Dermis blood vessel endothelial cell (primary cell): Measurements from ENCODE around the gene GRIN2B. TPM values are rescaled to one million over a fixed set of nuclear protein-coding genes. Genes with fewer than 3 reads are reported as not detected.
A peak's percentile ranks its signal among the peaks of the same experiment; 100 is the strongest.

Experiments used
- DNase-seq: peaks from one replicate; pipeline ENCODE4 v3.0.0; 2010
- total RNA-seq: library from RNA; depleted of rRNA; stranded (reverse); fragments of >200 nt; gene quantifications from 2 replicates; pipeline ENCODE4 v1.2.3, GENCODE V29; 2014

Gene GRIN2B
- total RNA-seq, 1 donor from 2014 or later = not detected

DNA sequence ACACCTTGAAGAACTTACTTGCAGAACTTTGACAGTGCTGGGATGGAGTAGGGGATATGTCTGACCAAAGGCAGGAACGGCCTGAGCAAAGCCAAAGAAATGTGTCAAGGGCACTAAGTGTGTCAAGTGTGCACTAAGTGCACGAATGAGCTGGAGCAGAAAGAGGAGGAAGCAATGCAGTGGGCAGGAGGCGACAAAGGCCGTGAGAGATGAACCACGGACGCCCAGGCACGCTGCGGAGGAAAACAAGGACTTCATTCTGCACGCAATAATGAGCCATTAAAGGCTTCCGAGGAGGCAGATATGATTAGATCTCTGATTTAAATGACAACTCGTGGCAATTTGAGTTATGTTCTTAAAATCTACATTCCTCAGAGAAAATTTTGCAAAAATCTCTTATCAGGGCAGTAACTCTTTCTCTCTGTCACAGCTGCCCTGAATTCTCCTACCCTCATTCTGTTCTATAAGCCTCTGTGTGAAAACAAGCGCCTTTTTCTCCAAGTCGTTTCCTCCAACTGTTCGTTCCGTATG is 25.3 kb downstream of the GRIN2B start:
- DNase-seq = no peak

DNA sequence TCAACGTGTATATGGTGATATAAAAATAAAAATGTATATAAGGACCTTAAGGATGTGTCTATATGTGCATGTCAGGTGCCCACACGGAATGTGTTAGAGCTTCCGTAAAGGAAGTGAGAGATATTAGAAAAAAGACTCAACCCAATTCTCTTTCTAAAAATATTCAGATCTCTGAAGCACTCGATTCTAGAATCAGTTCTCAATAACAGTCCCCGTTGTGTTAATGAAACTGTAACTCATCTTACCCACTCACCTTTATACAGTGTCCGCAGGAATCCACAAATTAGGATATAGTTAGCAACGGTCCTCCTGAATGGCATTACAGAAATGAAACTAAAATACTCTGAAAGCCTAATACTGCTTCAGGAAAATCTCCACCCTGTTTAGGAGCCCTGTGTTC is 29.3 kb downstream of the GRIN2B start:
- DNase-seq = no peak

DNA sequence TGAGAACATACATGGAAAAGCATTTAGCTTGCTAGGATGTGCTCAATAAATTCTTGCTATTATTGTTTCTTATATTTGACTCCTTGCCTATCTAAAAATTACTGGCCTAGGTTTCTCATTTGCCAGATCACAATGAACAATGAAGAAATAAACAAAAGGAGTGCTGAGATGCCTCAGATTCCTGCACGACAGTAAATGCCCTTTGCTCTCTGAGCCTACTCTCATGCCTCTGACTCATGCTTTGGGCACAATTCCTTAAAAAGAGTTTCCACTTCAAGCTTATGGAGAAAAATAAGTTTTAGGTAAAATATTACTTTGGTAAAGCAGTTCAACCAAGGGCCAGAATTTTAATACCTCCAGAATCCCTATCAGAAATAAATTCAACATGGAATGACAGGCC is 30.9 kb downstream of the GRIN2B start:
- no peak for DNase-seq

DNA sequence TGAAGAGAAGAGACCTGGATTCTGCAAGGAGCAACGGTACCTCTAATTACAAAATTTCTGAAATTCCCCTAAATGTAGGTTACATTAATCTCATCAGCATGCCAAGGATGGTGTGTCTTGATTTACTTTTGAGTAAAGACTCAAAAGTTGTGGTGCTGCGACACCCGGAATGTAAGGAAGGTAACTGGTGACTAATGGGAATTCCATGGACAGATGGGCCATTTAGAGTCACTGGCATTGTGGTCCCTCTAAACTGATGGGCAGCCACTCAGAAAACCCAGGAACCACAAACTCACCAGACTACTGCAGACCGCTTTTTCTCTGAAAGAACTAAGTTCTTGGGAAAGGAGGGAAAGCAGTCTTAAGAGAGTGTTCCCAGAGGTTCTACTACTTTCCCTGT is 32.8 kb downstream of the GRIN2B start:
- no peak for DNase-seq

DNA sequence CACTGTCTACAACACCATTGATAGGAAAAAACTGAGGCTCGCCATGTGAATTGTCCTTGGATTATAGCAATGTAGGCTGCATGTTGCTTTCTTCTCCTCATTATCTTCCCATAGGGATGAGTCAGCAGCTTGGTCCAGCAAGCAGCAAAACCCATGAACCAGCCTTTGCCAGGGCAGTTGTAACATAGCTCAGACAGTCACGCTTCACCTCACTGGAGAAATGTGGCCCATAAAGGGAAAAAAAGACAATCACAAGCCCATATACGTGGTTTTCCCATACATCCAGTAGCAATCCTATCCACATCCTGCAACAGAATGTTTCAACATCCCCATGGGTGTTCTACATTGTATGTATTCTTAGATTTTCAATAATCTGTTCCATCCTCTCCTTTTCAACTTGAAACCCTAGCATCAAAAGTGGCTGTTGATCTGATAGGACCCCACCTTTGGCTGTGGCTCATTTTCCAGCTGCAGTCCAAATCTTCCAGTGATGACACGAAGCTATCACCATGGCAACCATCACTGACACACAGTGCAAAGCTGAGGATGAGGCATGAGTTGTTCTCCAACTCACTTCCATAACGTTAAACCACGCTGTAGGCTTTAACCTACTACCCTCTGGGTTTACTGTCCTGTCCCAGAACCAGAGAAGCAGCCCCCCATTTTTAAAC is 34.0 kb downstream of the GRIN2B start:
- DNase-seq = no peak

DNA sequence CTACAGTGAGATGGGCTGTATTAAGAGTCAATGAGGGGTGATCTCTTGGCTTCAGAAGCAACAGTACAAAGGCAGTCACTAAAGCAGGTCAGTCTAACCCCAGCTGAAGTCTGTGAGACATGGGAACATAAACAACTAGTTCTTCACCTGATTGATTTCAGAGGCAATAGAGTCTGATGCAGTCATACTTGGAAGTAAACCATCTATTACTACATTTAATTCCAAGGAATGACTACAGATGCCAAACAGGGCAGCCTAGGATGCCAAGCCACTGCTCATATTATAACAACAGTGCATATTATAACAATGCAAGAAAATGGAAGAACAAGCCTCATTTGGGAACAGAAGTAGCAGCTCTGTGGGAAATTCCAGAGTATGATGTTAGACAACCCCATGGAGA is 35.8 kb downstream of the GRIN2B start:
- no peak for DNase-seq

DNA sequence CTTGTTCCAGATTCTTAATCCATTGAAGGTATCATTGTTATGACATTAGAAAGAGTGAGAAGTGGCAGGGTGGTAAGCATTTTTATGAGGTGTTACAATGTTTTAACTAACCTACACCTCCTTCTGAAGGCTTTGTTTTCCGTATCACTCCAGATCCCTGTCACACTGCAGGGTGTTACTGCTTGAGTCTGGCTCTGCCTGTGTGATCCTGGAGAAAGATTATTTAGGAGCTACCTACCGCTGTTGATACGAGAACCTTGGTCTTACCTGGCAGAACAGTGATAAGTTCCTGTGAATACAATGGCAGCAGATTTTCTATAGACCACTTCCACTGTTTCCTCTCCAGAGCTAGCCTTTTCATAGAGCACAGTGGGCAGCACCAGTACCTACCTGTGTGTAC is 36.2 kb downstream of the GRIN2B start:
- no peak for DNase-seq

DNA sequence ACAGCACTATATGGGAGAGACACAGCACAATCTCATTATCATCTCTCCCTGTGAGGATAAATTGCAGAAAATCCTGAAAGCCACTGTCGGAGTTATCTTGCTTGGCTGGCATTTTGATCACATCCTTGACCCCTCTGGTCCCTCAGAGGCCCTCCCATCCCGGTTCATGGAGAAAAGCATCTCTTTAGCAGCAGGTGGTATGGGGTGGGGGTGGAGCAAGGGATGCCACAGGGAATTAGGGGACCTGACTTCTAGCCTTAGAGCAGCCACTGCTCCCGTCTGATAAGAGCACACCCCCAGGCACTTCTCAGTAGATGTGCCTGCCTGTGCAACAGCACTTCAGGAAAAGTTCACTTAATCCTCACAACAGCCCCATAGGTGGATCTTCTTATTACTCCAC is 38.6 kb downstream of the GRIN2B start:
- no peak for DNase-seq

DNA sequence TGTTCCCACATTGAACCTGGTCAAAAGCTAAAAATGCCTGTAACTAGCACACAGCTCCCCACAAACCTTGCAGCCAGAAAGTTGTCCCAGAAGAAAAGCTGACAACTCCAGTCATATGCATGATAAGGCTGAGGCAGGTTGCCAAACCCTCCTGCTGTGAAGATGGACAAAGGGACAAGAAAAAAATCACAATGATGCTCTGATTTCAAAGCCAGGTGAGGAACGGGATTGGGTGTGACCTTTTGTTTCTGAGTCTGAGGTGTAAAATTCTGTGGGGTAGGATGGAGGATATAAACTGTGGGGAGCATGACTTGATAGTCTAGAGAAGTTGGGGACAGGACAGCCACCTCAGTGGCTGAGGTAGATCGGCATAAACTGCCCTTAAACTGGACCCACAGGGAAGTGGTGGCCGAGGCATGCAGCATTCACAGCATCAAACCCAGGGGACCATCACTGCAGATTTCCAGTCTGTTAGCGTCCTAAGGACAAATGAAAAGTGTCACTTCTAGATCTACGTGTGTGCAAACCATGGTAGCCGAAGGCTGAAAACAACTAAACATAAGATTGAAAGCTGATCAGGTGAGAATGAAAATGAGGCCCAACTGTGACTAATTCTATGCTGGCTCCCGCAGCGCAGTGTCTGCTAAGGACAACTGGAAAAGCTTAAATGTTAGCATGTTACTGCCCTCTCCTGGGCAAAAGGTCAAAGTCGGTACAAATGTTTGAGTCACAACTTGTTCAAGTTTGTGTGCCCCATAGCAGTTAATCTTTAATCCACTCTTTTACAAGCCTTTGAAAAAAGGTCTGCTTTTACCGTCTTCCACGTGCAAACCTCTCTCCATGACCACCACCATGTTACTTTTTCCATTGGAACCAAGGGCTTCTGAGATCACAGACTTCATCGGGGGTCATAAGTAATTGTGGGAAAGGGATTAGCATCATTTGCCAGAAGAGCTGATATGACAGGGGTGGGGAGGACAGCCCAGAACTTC is 39.8 kb downstream of the GRIN2B start:
- peak; percentile 32 for DNase-seq

DNA sequence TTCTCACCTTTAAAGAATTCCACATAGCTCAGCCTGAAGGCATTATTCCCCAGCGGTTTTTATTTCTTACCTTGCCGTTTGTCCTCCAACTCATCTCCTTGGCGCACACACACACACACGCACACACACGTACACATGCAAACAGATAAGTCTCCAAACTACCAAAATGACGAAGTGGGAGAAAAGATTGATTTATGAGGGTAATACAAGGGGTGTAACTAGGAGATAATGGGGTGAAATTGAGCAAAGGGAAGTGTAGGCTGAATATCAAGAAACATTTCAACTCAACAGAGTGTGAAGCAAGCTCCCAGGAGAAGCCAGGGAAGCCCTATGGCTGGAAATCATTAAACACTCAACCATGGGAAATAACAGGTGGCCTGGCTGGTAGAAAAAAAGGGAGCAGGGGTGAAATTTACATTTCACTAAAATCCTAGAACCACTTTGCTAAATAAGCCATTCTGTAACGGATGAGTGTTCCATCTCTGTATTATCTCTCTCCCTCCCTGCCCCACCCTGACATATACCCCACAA is 41.0 kb downstream of the GRIN2B start:
- DNase-seq = no peak

DNA sequence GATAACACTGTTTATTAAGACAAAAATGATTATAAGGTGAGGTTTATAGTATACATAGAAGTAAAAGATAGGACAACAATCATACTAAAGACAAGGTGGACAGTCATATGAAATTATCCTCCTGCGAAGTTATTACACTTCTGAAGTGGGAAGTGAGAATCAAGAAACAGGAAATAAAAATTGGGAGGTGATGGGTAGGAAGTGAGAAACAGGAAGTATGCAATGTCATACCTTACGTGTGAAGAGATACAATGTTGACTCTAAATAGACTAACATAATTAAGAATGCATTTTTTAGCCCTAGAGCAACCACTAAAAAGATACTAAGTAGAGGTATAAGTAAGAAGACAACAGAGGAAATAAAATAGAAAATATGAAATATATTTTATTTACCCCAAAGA is 43.7 kb downstream of the GRIN2B start:
- DNase-seq = no peak

DNA sequence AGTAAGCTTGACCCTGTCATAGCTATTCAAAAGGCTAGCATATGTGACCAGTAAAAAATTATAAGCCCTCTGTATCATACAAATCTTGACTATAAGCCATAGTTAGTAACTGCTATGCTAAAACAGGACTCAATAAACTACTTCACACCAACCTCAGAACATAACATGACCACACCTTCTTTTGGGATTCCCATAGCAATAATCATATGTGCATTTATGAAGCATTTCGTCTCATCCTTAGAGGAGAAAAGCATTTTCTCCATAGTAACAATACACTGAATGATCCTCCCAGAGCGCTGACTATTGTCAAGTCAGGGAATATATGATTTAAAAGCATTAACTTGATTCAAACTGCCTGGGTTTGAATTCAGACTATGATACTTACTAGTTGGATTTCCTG is 46.2 kb downstream of the GRIN2B start:
- DNase-seq = no peak
